GM18951 (cell line): ENCODE data around the gene STXBP6.

Source experiments
- POLR2A ChIP-seq: IDR thresholded peaks from 4 replicates; pipeline ENCODE4 v1.6.1; 2011; ENCODE audit warnings: mild to moderate bottlenecking; ENCODE audit not compliant: insufficient read length, insufficient read depth; ENCODE audit errors: extremely low read depth
- in situ Hi-C: fragments of 300-500 bp; cut with MboI; formaldehyde crosslinking; loops from one replicate; pipeline ENCODE4 v1.12.0; 2022; ENCODE audit warnings: low sequenced_read_pairs, mixed read lengths, inconsistent platforms; ENCODE audit not compliant: unreplicated experiment

STXBP6 gene

DNA sequence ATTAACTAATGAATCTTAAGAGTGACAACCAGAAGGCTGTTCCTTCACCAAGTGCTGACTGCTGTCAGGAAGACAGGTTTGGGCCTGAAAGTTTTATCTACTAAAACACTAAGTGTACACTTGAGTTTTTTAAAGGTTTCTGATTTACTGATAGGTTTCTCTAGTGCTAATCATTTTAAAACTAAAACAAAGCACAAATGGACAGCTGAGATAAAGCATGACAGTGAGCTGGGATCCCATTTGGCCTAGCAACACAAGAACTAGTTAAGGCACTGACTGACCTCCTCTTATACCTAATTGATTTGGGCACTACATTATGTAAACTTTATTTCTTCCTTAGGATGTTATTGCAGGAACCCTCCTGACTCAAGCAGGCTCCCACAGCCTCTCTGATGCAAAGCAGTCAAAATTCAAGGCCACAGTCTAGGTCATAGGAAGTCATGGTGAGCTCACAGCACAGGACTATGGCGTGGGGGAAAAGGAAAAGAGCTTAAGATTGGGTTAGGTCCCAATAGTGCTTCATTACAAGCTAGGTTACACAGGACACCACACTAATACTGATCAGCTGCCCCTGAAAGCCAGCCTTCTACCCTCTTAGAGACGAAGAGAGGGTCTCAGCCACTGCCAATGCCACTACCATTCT is 3.5 kb downstream of the STXBP6 start:
- in situ Hi-C loops: no loop called here
- TF ChIP-seq POLR2A: no peak

DNA sequence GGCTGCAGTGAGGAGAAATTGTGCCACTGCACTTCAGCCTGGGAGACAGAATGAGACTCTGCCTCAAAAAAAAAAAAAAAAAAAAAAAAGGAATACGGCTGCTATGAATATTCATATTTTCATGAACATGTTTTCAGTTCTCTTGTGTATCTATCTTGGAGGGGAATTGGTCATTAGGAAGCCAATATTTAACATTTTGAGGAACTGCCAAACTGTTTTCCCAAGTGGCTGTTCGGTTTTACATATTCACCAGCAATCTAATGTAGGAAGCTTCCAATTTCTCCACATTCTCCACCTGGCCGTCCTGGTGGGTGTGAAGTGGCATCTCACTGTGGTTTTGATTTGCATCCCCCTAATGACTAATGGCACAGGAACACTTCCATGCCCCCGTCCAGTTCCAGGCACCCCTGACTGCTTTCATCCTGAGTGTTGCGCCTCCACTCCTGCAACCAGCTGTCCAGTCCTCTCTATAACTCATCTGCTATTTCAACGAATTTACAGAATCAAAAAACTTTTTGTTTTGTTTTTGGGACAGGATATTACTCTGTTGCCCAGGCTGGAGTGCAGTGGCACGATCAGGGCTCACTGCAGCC is 5.7 kb downstream of the STXBP6 start:
- no peak for TF ChIP-seq POLR2A
- in situ Hi-C loops: no loop called here

DNA sequence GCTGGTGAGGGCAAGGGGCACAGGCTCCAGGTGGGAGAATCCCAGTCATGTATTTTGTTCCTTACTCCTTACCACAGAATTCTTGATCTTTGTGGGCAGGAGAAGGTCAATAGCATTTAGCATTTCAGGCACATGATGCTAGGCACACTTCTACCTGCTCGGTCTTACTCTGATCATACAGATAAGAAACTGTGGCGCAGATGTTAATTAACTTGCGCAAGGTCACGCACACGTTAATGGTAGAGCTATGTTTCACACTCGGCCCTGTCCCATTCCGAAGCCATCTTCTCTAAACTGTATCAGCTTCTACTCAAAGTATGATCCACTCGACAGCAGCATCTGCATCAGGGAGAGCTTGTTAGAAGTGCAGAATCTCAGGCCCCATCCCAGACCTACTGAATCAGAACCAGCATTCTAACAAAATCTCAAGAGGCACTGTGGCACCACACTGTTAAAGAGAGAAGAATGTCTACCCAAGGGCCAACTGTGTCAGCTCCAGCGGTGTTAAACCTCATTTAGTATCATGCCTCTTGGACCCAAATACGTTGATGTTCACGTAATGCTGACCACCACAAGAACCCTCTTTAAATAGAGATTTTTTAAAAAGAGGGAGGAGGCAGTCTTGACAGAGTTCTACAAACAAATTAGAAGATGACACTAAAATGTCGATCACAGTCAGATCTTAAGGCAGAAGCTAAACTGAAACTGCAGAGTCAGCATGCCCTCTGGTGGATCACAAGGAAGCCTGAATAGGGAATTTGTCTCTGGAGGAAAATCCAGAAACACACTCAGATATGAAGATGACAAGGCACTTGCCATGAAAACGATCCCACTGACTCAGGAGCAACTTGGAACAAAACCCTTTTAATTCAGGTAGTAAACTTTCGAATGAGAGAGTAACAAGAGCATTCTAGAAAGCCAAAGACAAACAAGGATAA is 7.3 kb downstream of the STXBP6 start:
- in situ Hi-C loops: no loop called here
- TF ChIP-seq POLR2A: no peak

DNA sequence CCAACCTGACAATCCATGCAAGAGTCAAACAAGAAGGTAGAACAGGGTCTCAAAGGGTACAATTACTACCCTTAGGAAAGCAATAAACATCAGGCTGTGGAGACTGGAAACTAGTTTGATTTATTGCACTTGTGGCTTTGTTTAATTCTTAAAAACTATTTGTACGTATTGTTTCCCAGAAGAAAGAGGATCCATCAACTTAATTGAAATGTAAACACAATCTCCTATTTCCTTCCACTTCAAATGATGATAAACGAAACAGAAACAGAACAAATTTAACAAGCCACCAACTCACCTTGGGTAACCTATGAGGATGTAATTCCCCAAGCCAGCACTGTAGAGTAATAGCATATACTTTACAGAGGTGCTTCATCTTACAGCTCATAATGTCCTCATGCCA is 8.0 kb downstream of the STXBP6 start:
- in situ Hi-C loops: no loop called here
- TF ChIP-seq POLR2A: no peak

DNA sequence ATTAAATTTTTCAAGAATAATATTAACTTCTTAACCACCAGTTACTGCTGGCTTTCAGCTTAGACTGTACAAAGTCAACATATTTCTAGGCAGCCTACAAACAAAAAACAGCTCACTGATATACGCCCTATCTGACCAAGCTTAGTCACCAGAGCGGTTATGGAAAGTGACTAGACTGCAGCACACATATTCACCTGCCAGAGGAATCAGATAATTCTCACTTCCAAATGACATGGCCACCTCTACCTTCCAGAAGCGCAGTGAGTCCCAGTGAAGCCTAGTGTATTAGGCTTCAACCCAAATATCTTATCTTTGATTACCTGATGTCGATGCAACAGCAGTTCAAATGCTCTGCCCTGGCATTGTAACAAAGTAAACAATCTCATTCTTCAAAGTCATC is 8.5 kb downstream of the STXBP6 start:
- in situ Hi-C loops: no loop called here
- no peak for TF ChIP-seq POLR2A

DNA sequence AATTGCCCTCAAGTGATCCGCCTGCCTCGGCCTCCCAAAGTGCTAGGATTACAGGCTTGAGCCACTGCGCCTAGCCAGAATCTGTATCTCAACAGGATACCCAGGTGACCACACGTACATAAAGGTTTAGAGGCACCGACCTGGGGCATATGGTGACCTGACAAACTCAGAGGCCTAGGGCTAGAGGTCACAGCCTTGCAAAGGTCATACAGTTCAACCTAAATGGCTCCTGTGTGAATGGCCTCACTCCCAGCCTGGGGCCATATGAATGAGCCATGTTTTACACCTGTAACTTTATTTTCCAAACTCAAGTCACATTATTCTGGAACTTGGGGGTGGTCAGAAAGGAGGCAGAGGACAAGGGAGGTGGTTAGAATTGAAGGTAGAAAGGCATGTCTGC is 10.0 kb downstream of the STXBP6 start:
- no peak for TF ChIP-seq POLR2A
- in situ Hi-C loops: no loop called here

DNA sequence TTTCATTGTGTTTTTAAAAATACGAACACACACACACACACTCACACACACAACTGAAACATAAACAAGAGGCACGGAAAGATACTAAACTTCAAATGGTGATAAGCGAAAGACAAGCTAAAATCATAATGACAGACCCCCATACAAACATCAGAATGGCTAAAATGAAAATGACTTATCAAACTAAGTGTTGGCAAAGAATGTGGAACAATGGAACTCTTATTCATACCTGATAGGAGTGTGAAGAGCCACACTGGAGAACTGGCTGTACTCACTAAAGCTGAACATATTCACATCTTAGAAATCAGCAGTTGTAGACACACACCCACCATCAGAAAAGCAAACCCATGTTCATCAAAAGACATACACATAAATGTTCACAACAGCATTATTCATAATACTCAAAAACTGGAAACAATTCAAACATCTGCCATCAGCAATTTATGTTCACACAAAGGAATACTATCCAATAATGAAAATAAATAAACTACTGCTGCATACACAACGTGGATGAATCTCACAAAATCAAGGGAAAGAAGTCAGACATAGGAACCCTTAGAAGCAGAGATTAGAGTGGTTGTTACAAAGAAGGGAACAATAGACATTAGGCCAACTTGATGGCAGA is 11.8 kb downstream of the STXBP6 start:
- in situ Hi-C loops: no loop called here
- TF ChIP-seq POLR2A: no peak

DNA sequence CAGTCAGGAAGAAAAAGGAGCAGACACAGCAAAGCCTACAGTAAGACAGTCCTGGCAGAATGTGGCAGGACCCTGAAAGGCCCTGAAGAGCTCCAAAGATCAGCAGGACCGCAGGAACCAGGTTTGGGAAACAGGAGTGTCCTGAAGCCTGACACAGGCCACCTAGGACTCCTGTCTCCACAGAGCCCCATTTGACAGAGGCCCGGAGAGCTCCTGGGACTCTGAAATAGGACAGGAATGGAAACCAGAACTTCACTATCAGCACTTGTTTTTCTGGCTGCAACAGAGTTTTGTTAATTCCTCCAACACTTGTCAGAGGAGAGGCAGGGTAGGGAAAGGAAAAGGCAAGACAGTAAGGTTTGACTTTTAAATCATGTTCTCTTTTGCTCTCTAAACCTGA is 12.9 kb downstream of the STXBP6 start:
- in situ Hi-C loops: no loop called here
- TF ChIP-seq POLR2A: no peak

DNA sequence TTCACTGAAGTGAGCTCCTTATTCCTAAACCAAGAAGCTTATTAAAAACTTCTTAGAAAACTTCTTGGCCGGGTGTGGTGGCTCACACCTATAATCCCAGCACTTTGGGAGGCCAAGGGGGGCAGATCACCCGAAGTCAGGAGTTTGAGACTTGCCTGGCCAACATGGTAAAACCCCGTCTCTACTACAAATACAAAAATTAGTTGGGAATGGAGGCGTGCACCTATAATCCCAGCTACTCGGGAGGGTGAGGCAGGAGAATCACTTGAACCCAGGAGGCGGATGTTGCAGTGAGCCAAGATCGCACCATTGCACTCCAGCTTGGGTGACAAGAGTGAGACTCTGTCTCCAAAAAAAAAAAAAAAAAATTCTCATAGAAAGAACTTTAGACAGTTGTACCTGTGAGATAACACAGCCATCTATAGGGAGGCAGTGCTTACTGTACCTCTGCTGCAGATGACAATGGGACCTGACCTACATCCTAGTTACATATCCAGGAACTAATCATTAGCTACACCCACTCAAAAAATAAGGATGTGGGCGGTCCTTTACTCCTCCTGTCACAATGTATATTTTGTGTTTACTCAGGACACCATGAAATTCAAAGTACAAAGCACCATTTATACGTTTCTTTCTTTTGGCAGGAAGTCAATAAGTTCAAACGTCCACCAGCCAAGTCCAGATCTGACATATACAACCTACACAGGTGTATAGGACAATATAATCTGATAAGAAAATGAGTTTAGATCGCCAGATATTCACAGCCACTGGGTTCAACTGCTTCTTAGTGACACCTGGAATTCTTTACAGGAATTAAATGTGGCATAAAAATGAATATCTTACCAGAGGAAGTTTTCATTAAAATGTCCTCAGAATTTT is 14.9 kb downstream of the STXBP6 start:
- TF ChIP-seq POLR2A: no peak
- in situ Hi-C loops: no loop called here

DNA sequence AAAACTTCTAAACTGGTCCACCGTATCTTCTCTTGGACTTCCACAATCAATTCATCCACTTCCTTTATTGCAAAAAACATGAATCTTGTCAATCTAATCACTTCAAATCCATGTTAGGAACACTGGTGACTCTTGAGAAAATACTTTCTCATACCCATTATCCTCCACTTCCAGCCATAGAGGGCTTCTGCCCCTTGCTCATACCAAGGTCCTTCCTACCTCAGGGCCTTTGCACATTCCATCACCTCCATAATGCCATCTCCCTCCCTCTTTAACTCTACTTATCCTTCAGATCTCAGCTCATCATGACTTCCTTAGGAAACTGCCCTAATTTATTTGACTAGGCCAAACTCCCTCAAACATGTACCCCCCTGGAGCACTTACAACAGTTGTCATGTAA is 16.6 kb downstream of the STXBP6 start:
- no peak for TF ChIP-seq POLR2A
- in situ Hi-C loops: no loop called here

DNA sequence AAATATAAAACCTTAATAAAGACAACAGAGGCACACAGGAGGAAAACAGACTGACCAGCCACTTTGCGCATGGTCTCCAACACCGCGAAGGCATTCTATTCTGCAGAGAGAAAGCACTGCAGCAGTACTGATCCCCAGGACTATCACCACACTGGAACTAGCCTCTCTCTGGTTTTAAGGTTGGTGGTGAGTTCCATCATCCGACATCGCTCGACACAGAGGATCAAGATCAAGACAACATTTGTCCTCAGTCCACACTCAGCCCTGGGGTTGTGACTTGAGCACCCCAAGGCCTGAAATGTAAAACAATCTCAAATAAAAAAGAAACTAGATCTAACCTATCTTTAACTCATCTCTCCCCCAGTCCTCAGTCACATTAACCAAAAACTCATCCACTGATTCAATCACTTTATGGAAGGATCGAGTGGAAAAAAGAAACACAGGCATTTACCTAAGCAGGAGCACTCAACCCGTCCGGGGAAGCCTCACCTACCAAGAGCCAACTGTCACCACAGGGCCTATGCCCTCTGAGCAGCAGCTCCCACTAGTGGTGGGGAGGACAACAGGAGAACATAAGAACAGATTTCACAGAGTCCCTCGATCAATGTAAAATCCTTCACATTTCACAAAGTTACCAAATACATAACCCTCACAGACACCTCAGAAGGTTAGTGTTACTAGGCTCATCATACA is 17.7 kb downstream of the STXBP6 start:
- no peak for TF ChIP-seq POLR2A
- in situ Hi-C loops: no loop called here
